Ishikawa (cell line): Measurements from ENCODE around the gene ACVR1.

ENCODE experiments used
- CEBPB ChIP-seq: IDR thresholded peaks from 2 replicates; pipeline ENCODE4 v1.6.1; 2012
- CREB1 ChIP-seq: IDR thresholded peaks from 2 replicates; pipeline ENCODE4 v1.6.1; 2012; ENCODE audit warnings: low read depth
- EGR1 ChIP-seq: IDR thresholded peaks from 2 replicates; pipeline ENCODE4 v1.6.1; 2012
- EP300 ChIP-seq: IDR thresholded peaks from 2 replicates; pipeline ENCODE4 v1.6.1; 2012; ENCODE audit warnings: borderline replicate concordance
- FOXM1 ChIP-seq: IDR thresholded peaks from 2 replicates; pipeline ENCODE4 v1.6.1; 2012; ENCODE audit warnings: low read depth, borderline replicate concordance
- MAX ChIP-seq: IDR thresholded peaks from 2 replicates; pipeline ENCODE4 v1.6.1; 2012
- NFIC ChIP-seq: IDR thresholded peaks from 2 replicates; pipeline ENCODE4 v1.6.1; 2012
- RAD21 ChIP-seq: IDR thresholded peaks from 2 replicates; pipeline ENCODE4 v1.6.1; 2012; ENCODE audit warnings: low read depth
- REST ChIP-seq: IDR thresholded peaks from 2 replicates; pipeline ENCODE4 v1.6.1; 2012; ENCODE audit warnings: low read depth, mild to moderate bottlenecking
- TAF1 ChIP-seq: IDR thresholded peaks from 2 replicates; pipeline ENCODE4 v1.6.1; 2012; ENCODE audit warnings: low read depth, mild to moderate bottlenecking
- TCF12 ChIP-seq: IDR thresholded peaks from 2 replicates; pipeline ENCODE4 v1.6.1; 2012; ENCODE audit warnings: low read depth
- TEAD4 ChIP-seq: IDR thresholded peaks from 2 replicates; pipeline ENCODE4 v1.6.1; 2012
- USF1 ChIP-seq: IDR thresholded peaks from 2 replicates; pipeline ENCODE4 v1.6.1; 2012
- YY1 ChIP-seq: IDR thresholded peaks from 2 replicates; pipeline ENCODE4 v1.6.1; 2012; ENCODE audit warnings: low read depth
- ZBTB7A ChIP-seq: IDR thresholded peaks from 2 replicates; pipeline ENCODE4 v1.6.1; 2012; ENCODE audit warnings: low read depth

The ACVR1 gene

GRCh38 chr2:157751462-157752058, 124.6 kb downstream of the ACVR1 start:
- TF ChIP-seq RAD21 (no peak), CREB1 (no peak), TCF12 (no peak), TEAD4 (no peak), YY1 (no peak), NFIC (no peak), EP300 (no peak)

GRCh38 chr2:157749684-157750083, 126.4 kb downstream of the ACVR1 start:
- TF ChIP-seq MAX = no peak
- no peak for TF ChIP-seq NFIC
- no peak for TF ChIP-seq YY1
- TF ChIP-seq TEAD4 = no peak
- TF ChIP-seq REST = no peak
- no peak for TF ChIP-seq ZBTB7A
- TF ChIP-seq CEBPB = no peak
- TF ChIP-seq TCF12 = no peak
- TF ChIP-seq EP300 = no peak
- no peak for TF ChIP-seq TAF1
- no peak for TF ChIP-seq EGR1
- no peak for TF ChIP-seq RAD21
- TF ChIP-seq USF1 = no peak

- TF ChIP-seq TCF12 (no peak), EP300 (no peak), RAD21 (no peak)
Measured at GRCh38 chr2:157748371-157749142, 127.6 kb downstream of the ACVR1 start.

GRCh38 chr2:157747695-157748370, 128.3 kb downstream of the ACVR1 start:
- TF ChIP-seq YY1 (no peak), TCF12 (no peak), MAX (no peak), EP300 (no peak), EGR1 (no peak), TEAD4 (no peak), REST (no peak), ZBTB7A (no peak), RAD21 (no peak), NFIC (no peak), FOXM1 (no peak), CEBPB (no peak), TAF1 (no peak), USF1 (no peak), CREB1 (no peak)

GRCh38 chr2:157747280-157747679, 128.8 kb downstream of the ACVR1 start:
- no peak for TF ChIP-seq NFIC
- TF ChIP-seq CREB1 = no peak
- TF ChIP-seq ZBTB7A = no peak
- no peak for TF ChIP-seq YY1
- no peak for TF ChIP-seq TAF1
- TF ChIP-seq TEAD4 = no peak
- no peak for TF ChIP-seq USF1
- no peak for TF ChIP-seq EP300
- no peak for TF ChIP-seq EGR1
- no peak for TF ChIP-seq RAD21
- no peak for TF ChIP-seq MAX
- no peak for TF ChIP-seq REST
- TF ChIP-seq CEBPB = no peak
- TF ChIP-seq TCF12 = no peak
- TF ChIP-seq FOXM1 = no peak
